Activated T-cell treated with anti-CD3 and anti-CD28 coated beads, Interleukin-2, amount 50 U/mL, for 24 hours (primary cell): ENCODE results near the gene TEX22.
A peak's percentile ranks its signal among the peaks of the same experiment; 100 is the strongest.

Experiments
- DNase-seq: peaks from one replicate; pipeline ENCODE4 v3.0.0-alpha.2; 2020
- H3K27ac Mint-ChIP-seq: 2 replicates; pipeline ENCODE4 v1.8.0; 2020; ENCODE audit warnings: mild to moderate bottlenecking, mixed read lengths
- H3K27me3 Mint-ChIP-seq: 2 replicates; pipeline ENCODE4 v1.8.0; 2020; ENCODE audit warnings: mixed read lengths
- H3K36me3 Mint-ChIP-seq: 2 replicates; pipeline ENCODE4 v1.8.0; 2020; ENCODE audit warnings: low read depth, mixed read lengths
- H3K4me1 Mint-ChIP-seq: 2 replicates; pipeline ENCODE4 v1.8.0; 2020; ENCODE audit warnings: low read depth, mixed read lengths
- H3K4me3 Mint-ChIP-seq: 2 replicates; pipeline ENCODE4 v1.8.0; 2020; ENCODE audit warnings: mild to moderate bottlenecking, moderate library complexity, mixed read lengths
- H3K9me3 Mint-ChIP-seq: 2 replicates; pipeline ENCODE4 v1.8.0; 2020; ENCODE audit warnings: mixed read lengths

The TEX22 gene, protein sequence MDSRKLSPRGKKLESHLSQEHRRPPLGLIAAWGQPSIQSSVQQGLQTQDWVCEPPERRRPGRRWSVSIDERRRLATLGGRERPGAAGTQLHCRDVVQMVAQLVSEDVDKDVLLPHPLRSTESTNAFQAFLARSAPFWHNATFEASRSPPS

DNA sequence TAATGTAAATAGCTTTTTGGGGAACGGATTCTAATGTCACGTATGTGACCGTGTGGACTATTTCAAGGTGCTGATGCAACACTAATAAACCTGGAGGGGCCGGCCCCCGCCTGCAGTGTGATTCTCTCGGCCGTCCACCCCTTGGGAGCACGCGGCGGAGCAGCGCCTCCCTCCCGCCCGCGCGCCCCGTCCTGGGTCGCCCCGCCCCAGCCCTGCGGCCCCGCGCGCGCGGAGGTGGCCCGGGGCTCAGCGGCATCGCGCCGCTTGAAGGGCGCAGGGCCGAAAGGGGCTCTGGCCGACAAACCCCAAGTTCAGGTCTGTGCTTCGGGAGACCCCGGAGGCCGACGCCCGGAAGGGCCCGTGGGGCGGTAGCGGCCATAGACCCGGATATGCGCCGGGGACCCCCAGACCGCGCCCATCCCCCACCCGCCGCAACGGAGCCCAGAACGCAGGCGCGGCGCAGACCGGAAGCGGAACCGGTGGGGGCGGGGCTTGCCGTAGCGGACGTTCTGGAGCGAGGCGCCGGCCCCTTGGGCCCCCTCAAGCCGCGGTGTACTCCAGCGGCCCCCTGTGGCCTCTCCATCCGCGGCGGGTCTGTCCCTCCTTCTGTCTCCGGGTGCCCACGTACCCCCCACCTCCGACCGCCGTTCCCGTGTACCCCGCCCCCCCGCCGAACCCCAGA, at the start of gene TEX22:
Gene TEX22 (plus strand): TSS at position 495 of the 682 bp plus-strand sequence. CDS start 803 bp downstream, outside the sequence.
- peaks cover 29% of the 10 kb centered on the region for H3K4me1 Mint-ChIP-seq
- H3K27ac Mint-ChIP-seq: peak within 1 kb of the TSS; percentile 95
- peaks cover 12% of the 10 kb centered on the region for H3K9me3 Mint-ChIP-seq

GRCh38 chr14:105348945-105349699, 49.2 kb upstream of the TEX22 start:
- Mint-ChIP-seq H3K4me3 (no peak overlapping the region), H3K27me3 (no peaks in the 10 kb centered on the region), H3K27ac (no peak overlapping the region), H3K4me1 (peaks cover 3% of the 10 kb centered on the region), H3K9me3 (no peaks in the 10 kb centered on the region), H3K36me3 (peaks cover 2% of the 10 kb centered on the region)
- DNase-seq: no peak

More for the DNA sequence above, at the start of gene TEX22:
- H3K27me3 Mint-ChIP-seq: no peaks in the 10 kb centered on the region
- DNase-seq: peak; percentile 98
- H3K4me3 Mint-ChIP-seq: peak within 1 kb of the TSS; percentile 91
- peaks cover 39% of the 10 kb centered on the region for H3K36me3 Mint-ChIP-seq

DNA sequence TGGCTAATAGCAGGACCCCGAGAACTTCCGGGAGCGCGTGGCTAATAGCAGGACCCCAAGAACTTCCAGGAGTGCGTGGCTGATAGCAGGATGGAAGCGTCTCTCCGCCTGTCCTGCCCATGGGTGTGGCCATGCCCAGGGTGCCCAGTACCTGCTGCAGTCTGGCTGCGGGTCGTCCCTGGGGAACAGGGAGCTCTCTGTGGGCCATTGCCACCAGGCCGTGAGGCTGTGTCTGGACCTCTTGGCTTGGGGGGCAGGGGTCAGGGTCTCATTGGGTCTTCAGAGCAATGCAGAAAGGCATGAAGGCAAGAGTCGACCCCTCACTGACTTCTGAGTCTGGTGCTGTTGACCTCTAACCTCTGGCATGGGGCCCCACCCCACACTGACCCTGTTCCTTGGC, 48.3 kb upstream of the TEX22 start:
- Mint-ChIP-seq H3K4me1 (peaks cover 3% of the 10 kb centered on the region), H3K4me3 (no peak overlapping the region), H3K9me3 (no peaks in the 10 kb centered on the region), H3K36me3 (peaks cover 2% of the 10 kb centered on the region), H3K27me3 (no peaks in the 10 kb centered on the region), H3K27ac (no peak overlapping the region)
- no peak for DNase-seq

DNA sequence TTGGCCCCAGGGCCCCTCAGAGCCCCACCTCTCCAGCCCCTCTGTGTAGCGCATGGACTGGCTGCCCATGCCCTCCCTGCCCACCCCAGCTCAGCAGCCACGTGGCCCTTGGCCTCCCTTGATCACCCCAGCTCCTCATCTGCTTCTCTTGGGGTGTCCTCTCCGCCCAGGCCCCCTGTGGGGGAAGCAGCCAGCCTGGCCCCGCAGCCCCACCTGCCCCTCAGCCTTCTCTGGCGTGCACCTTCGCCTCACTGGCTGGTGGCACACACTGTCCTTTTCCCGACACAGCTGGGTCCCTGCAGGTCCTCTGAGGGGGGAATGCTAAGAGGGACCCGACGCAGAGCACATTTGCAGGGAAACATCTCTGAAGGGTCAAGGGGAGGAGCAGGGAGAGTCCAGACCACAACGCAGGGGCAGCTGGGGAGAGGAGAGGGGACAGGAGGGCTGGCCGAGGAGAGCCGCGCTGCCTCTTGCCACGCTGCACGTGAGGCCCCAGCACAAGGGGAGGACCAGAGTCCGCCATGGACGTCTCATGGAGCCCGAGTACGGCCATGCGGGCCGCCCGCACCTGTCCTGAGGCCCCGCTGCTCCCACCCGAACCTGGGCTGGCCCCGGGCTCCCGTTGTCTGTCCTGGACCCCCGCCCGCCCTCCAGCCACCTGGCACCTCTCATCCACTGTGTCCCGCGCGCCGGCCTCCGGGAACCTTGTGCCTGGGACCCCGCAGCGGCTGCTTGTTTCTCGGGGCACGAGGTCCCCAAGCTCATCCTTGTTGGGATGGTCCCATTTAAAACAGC, 47.7 kb upstream of the TEX22 start:
- Mint-ChIP-seq H3K9me3 (no peaks in the 10 kb centered on the region), H3K27ac (no peak overlapping the region), H3K27me3 (no peaks in the 10 kb centered on the region), H3K4me3 (no peak overlapping the region), H3K36me3 (peaks cover 4% of the 10 kb centered on the region), H3K4me1 (peaks cover 3% of the 10 kb centered on the region)
- no peak for DNase-seq

GRCh38 chr14:105351410-105351809, 46.9 kb upstream of the TEX22 start:
- Mint-ChIP-seq H3K4me3 (no peak overlapping the region), H3K36me3 (peaks cover 4% of the 10 kb centered on the region), H3K27ac (no peak overlapping the region), H3K4me1 (peaks cover 3% of the 10 kb centered on the region), H3K27me3 (no peaks in the 10 kb centered on the region), H3K9me3 (no peaks in the 10 kb centered on the region)
- DNase-seq: no peak

DNA sequence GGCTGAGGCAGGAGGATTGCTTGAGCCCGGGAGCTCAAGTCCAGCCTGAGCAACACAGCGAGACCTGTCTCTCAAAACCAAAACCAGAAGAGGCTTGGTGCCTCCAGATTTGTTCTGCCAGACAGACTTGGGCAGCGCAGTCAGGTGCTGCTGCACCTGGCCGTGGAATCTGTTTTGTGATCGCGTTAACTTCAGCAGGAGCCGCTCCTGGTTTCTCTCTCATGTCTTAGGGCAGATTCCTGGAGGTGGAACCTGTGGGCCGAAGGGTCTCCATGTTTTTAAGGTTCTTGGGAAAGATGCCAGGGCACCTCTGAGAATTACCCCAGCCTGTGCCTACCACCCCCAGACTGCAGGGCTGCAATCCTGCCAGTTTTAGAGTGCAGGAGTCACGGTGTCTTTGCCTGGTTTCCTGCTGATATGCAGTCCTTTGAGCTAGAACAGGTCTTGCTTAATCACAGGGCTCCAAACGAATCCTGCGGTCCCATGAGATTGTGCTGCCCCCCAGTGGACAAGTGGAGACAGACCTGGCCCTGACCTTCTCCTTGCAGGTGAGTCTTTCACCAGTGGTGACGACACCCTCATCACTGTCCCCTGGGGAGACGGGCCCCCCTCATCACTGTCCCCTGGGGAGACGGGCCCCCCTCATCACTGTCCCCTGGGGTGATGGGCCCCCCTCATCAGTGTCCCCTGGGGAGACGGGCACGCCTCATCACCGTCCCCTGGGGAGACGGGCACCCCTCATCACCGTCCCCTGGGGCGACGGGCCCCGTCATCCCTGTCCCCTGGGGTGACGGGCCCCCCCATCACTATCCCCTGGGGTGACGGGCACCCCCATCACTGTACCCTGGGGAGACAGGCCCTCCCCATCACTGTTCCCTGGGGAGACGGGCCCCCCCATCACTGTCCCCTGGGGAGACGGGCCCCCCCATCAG, 46.2 kb upstream of the TEX22 start:
- peak; percentile 88 for DNase-seq
- no peak overlapping the region for H3K27ac Mint-ChIP-seq
- H3K36me3 Mint-ChIP-seq: peaks cover 4% of the 10 kb centered on the region
- peaks cover 3% of the 10 kb centered on the region for H3K4me1 Mint-ChIP-seq
- H3K9me3 Mint-ChIP-seq: no peaks in the 10 kb centered on the region
- no peak overlapping the region for H3K4me3 Mint-ChIP-seq
- no peaks in the 10 kb centered on the region for H3K27me3 Mint-ChIP-seq

GRCh38 chr14:105353136-105353535, 45.2 kb upstream of the TEX22 start:
- Mint-ChIP-seq H3K9me3 (no peaks in the 10 kb centered on the region), H3K27me3 (no peaks in the 10 kb centered on the region), H3K4me1 (peaks cover 3% of the 10 kb centered on the region), H3K27ac (no peak overlapping the region), H3K4me3 (no peak overlapping the region), H3K36me3 (peaks cover 4% of the 10 kb centered on the region)
- no peak for DNase-seq

DNA sequence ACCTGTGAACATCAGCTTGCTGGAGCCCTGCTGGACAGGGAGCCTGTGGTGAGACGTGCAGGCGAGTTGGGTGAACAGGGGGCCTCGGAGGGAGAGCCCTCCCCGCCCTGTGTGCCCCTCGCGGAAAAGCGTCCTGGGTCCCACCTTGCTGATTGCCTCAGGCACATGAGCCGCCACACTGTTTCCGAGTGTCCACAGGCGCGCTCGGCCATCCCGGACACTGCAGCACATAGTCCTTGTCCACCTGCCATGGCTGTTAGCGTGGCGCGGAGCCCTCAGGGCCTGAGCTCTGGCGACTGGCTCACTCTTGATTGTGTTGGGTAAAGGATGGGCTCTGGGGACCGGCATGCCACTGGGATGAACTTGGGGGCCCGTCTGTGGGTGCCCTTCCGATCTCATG, 43.8 kb upstream of the TEX22 start:
- Mint-ChIP-seq H3K27me3 (no peaks in the 10 kb centered on the region), H3K9me3 (no peaks in the 10 kb centered on the region), H3K4me3 (no peak overlapping the region), H3K27ac (no peak overlapping the region), H3K36me3 (peaks cover 7% of the 10 kb centered on the region), H3K4me1 (peaks cover 3% of the 10 kb centered on the region)
- DNase-seq: no peak

DNA sequence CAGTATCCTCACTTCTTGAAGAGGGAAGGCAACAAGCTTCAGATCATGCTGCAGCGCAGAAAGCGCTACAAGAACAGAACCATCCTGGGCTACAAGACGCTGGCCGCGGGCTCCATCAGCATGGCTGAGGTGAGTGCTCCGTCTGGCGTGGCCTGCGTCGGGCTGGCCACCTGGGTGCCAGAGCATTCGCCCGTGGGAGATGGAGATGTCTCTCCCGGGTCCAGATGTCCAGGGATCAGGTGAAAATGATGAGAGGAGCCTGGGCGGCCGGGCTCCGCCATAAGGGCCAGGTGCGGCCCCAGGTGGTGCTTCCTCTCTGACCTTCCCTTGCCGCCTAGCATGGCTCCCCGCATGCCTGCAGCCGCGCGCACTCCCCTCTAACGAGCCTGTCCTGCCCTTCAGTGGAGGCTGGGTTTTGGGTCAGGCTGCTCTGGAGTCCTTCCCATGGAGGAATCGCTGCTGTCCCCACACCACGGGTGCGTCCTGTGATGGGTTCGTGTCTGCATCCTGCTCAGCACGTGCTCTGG, 43.2 kb upstream of the TEX22 start:
- peaks cover 7% of the 10 kb centered on the region for H3K36me3 Mint-ChIP-seq
- peaks cover 3% of the 10 kb centered on the region for H3K4me1 Mint-ChIP-seq
- H3K27me3 Mint-ChIP-seq: no peaks in the 10 kb centered on the region
- H3K9me3 Mint-ChIP-seq: no peaks in the 10 kb centered on the region
- DNase-seq: no peak
- no peak overlapping the region for H3K4me3 Mint-ChIP-seq
- no peak overlapping the region for H3K27ac Mint-ChIP-seq

DNA sequence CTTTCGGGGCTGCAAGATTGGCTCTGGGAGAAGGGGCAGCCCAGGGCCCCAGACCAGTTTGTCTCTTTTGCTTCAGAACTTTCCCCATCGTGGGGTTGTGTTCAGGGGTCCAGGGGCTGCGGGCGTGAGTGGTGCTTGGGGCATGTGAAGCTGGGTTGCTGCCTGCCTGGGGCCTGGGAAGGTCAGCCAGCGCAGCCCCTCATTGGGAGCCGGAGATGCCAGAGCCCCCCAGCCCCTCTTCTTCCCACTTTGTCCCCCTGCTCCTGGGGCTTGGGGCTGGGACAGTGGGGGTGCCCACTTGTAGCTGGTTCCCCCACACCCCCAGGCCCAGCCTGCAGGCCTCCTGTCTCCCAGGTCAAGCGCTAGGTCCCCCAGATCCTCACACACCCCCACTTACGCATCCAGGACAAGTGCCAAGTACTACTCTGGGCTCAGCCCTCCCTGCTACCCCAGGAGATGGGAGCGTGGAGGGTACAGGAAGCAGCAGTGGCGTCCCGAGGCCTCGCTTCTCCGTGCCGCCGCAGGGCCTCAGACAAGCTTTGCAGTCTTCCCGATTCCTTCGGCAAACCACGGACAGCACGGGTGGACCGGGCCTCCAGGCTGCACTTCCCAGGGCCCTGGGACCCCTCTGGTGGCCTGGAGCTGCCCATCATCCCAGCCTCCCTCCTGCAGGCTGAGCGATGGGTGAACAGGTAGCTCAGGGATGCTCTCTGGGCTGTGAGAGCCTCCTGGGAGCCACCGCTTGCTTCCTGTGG, 42.3 kb upstream of the TEX22 start:
- Mint-ChIP-seq H3K36me3 (peaks cover 9% of the 10 kb centered on the region), H3K4me3 (no peak overlapping the region), H3K27me3 (no peaks in the 10 kb centered on the region), H3K9me3 (no peaks in the 10 kb centered on the region), H3K27ac (no peak overlapping the region), H3K4me1 (peaks cover 3% of the 10 kb centered on the region)
- no peak for DNase-seq

DNA sequence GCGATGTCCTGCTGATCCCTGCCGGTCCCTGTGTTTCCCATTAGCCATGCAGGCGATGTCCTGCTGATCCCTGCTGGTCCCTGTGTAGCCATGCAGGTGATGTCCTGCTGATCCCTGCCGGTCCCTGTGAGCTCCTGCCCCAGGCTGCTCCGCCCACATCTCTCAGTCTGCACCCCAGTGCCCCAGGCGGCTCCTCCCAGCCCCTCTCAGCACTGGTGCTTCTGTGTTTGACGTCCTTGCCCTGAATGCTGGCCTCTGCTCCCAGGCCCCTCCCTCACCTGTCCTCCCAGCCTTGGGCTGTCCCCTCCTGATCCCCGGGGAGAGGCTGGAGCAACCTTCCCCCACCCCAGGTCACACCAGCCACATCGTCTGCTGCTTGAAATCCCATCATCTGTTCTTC, 41.4 kb upstream of the TEX22 start:
- H3K27me3 Mint-ChIP-seq: no peaks in the 10 kb centered on the region
- H3K4me1 Mint-ChIP-seq: peaks cover 4% of the 10 kb centered on the region

GRCh38 chr14:105357626-105358025, 40.7 kb upstream of the TEX22 start:
- H3K9me3 Mint-ChIP-seq: no peaks in the 10 kb centered on the region
- DNase-seq: no peak
- H3K4me1 Mint-ChIP-seq: peaks cover 2% of the 10 kb centered on the region
- no peak overlapping the region for H3K27ac Mint-ChIP-seq
- H3K4me3 Mint-ChIP-seq: no peak overlapping the region
- H3K27me3 Mint-ChIP-seq: no peaks in the 10 kb centered on the region
- H3K36me3 Mint-ChIP-seq: peaks cover 9% of the 10 kb centered on the region

More for the DNA sequence above, 41.4 kb upstream of the TEX22 start:
- Mint-ChIP-seq H3K4me3 (no peak overlapping the region), H3K9me3 (no peaks in the 10 kb centered on the region), H3K36me3 (peaks cover 9% of the 10 kb centered on the region), H3K27ac (no peak overlapping the region)
- no peak for DNase-seq
